Activated naive CD8-positive, alpha-beta T cell treated with anti-CD3 and anti-CD28 coated beads for 36 hours (primary cell): ENCODE data around the gene AGPAT2. TPM values are rescaled to one million over a fixed set of nuclear protein-coding genes. Genes with fewer than 3 reads are reported as not detected.

Experiments used
- DNase-seq: peaks from one replicate; pipeline ENCODE4 v3.0.0; 2021
- H3K27ac Mint-ChIP-seq: one replicate; pipeline ENCODE4 v1.8.0; 2022; ENCODE audit warnings: mild to moderate bottlenecking, moderate library complexity, mixed read lengths
- H3K27me3 Mint-ChIP-seq: one replicate; pipeline ENCODE4 v1.8.0; 2022; ENCODE audit warnings: mild to moderate bottlenecking, mixed read lengths
- H3K36me3 Mint-ChIP-seq: one replicate; pipeline ENCODE4 v1.8.0; 2021; ENCODE audit warnings: mild to moderate bottlenecking, mixed read lengths
- H3K4me1 Mint-ChIP-seq: one replicate; pipeline ENCODE4 v1.8.0; 2021; ENCODE audit warnings: mixed read lengths
- H3K4me3 Mint-ChIP-seq: one replicate; pipeline ENCODE4 v1.8.0; 2022; ENCODE audit warnings: mild to moderate bottlenecking, moderate library complexity, mixed read lengths
- H3K9me3 Mint-ChIP-seq: one replicate; pipeline ENCODE4 v1.8.0; 2022; ENCODE audit warnings: mixed read lengths
- total RNA-seq, 2 experiments: library from RNA; stranded (reverse); gene quantifications; one replicate each; pipeline ENCODE4 v1.2.3, GENCODE V29; 2021

AGPAT2 gene
- total RNA-seq, 2 experiments from 2014 or later: 14.6 to 16.1 TPM

DNA sequence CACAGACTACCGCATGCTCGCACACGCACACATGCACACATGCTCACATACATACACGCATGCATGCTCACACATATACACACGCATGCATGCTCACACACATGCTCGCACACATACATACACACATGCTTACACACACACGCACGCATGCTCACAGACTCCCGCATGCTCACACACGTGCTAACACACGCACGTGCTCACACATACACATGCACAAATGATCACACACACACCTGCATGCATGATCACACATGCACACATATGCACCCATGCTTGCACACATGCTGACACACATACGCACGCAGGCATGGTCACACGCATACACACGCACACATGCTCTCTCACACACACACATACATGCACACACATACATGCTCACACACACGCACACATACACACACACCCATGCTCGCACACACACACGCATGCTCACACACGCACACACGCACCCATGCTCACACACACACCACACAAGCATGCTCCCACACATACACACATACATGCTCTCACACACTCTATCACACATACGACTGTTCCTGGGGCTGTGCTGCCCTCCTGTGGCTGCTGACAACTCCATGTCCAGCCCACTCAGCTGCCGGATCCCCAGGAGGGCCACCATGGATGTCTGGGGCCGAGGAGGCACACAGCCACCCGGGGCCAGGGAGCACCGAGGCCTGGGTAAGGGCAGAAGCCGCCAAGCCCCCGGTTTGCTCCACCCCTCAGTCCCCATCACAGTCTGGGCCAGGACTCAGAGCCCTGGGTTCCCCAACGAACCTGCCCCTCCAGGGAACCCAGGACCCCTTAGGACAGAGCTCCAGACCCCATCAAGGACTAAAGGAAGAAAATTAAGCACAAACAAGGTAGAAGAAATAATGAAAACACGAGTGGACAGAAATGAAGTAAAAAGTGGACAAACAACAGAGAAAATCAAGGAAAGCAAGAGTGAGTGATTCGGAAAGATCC lies 55.9 kb downstream of the AGPAT2 start:
- Mint-ChIP-seq H3K36me3 (no peaks in the 10 kb centered on the region), H3K9me3 (no peaks in the 10 kb centered on the region), H3K27me3 (peaks cover 13% of the 10 kb centered on the region), H3K4me1 (peaks cover 3% of the 10 kb centered on the region), H3K27ac (no peak overlapping the region), H3K4me3 (no peak overlapping the region)
- peak; percentile 70 for DNase-seq

- H3K27me3 Mint-ChIP-seq: peaks cover 15% of the 10 kb centered on the region
- H3K4me1 Mint-ChIP-seq: peaks cover 3% of the 10 kb centered on the region
These were observed 56.6 kb downstream of the AGPAT2 start for GRCh38 chr9:136630662-136630992.

GRCh38 chr9:136629879-136630661 lies 57.2 kb downstream of the AGPAT2 start:
- no peaks in the 10 kb centered on the region for H3K9me3 Mint-ChIP-seq
- H3K4me3 Mint-ChIP-seq: no peak overlapping the region
- H3K36me3 Mint-ChIP-seq: no peaks in the 10 kb centered on the region
- H3K4me1 Mint-ChIP-seq: peaks cover 3% of the 10 kb centered on the region
- DNase-seq: peak; percentile 71
- peaks cover 17% of the 10 kb centered on the region for H3K27me3 Mint-ChIP-seq
- no peak overlapping the region for H3K27ac Mint-ChIP-seq

More at GRCh38 chr9:136630662-136630992, 56.6 kb downstream of the AGPAT2 start:
- Mint-ChIP-seq H3K4me3 (no peak overlapping the region), H3K27ac (no peak overlapping the region), H3K36me3 (no peaks in the 10 kb centered on the region), H3K9me3 (no peaks in the 10 kb centered on the region)
- DNase-seq: no peak

DNA sequence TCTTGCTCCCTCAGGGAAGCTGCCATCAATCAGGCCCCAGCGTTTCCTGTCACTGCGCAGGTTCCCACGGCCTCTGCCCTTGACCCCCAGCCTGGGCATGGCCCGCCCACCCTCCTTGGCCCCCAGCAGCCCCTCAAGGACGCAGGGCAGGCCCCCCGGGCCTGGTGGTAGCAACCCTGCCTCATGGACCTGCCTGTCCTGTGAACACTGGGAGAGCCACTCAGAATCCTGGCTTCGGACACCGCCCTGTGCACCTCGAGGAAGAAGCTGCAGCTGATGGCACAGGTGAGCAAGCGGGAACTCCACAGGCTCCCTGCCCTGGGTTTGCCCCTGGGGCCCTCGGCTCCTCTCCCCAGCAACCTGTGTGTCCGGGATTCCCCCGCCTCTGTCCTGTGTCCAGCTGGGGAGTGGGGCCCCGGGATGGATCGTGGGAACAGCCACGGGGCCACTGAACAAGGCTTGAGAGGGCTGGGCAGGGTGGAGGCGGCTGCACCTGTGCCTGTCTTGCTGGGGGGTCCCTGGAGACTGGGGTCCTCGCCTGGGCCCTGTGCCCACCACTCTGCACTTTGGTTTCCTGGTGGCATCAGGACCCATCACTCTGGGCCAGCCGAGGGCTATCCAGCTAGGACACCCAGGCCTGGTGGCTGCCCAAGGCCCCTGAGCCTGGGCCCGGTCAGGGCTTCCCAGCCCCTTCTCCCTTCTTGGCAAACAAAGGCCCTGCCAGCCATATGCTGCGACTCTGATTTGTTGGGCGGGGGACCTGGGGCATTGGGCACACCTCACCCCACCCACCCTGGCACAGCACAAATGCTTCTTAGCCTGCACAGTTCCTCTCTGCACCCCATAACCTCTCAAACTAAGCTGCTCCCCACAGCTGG lies 58.0 kb downstream of the AGPAT2 start:
- H3K9me3 Mint-ChIP-seq: no peaks in the 10 kb centered on the region
- peaks cover 17% of the 10 kb centered on the region for H3K27me3 Mint-ChIP-seq
- no peak for DNase-seq
- peaks cover 3% of the 10 kb centered on the region for H3K4me1 Mint-ChIP-seq
- H3K36me3 Mint-ChIP-seq: no peaks in the 10 kb centered on the region
- no peak overlapping the region for H3K27ac Mint-ChIP-seq
- H3K4me3 Mint-ChIP-seq: no peak overlapping the region

DNA sequence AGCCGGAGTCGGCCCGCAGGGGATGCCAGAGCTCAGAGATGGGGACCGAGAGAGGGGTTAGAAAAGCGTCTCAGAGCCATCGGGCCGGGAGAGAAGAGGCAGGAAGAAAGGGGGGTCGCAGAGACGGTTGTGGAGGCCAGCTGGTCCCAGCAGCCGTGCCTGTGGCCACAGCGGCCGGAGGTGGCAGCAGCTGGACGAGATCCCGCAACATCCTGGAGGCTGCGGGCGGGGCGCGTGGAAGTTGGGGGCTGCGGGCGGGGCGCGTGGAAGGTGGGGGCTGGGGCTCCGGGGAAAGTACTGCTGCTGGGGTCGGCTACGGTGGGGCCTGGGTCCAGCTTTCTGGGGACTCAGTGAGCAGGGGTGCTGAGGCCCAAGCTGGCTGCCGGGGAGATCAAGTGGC lies 59.0 kb downstream of the AGPAT2 start:
- H3K27ac Mint-ChIP-seq: peak overlapping the region; percentile 16
- peaks cover 17% of the 10 kb centered on the region for H3K27me3 Mint-ChIP-seq
- no peak overlapping the region for H3K4me3 Mint-ChIP-seq
- no peaks in the 10 kb centered on the region for H3K36me3 Mint-ChIP-seq
- no peak for DNase-seq
- H3K4me1 Mint-ChIP-seq: peaks cover 3% of the 10 kb centered on the region
- no peaks in the 10 kb centered on the region for H3K9me3 Mint-ChIP-seq

DNA sequence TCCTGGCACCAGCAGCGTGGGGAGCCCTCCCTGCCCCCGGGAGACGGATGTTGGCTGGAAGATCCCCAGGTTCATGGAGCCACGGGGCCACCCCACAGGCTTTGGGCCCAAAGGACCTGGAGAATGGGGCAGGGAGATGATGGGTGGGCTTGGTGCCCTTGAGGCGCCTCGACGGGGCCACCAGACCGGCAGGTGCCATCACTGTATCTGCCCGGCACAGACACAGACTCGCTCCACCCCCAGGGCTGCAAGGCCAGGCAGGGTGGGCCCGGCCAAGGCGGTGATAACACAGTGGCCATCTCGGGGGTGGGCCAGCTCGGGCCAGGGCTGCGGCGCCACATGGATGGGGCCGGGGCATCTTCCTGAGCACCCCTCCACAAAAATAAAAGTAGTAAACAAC lies 59.6 kb downstream of the AGPAT2 start:
- H3K36me3 Mint-ChIP-seq: no peaks in the 10 kb centered on the region
- H3K4me3 Mint-ChIP-seq: no peak overlapping the region
- peaks cover 17% of the 10 kb centered on the region for H3K27me3 Mint-ChIP-seq
- peaks cover 3% of the 10 kb centered on the region for H3K4me1 Mint-ChIP-seq
- H3K9me3 Mint-ChIP-seq: no peaks in the 10 kb centered on the region
- H3K27ac Mint-ChIP-seq: no peak overlapping the region
- no peak for DNase-seq

GRCh38 chr9:136626740-136627642 lies 60.3 kb downstream of the AGPAT2 start:
- Mint-ChIP-seq H3K4me1 (peaks cover 3% of the 10 kb centered on the region), H3K36me3 (no peaks in the 10 kb centered on the region), H3K27ac (no peak overlapping the region), H3K9me3 (no peaks in the 10 kb centered on the region), H3K4me3 (no peak overlapping the region), H3K27me3 (peaks cover 17% of the 10 kb centered on the region)
- DNase-seq: no peak

DNA sequence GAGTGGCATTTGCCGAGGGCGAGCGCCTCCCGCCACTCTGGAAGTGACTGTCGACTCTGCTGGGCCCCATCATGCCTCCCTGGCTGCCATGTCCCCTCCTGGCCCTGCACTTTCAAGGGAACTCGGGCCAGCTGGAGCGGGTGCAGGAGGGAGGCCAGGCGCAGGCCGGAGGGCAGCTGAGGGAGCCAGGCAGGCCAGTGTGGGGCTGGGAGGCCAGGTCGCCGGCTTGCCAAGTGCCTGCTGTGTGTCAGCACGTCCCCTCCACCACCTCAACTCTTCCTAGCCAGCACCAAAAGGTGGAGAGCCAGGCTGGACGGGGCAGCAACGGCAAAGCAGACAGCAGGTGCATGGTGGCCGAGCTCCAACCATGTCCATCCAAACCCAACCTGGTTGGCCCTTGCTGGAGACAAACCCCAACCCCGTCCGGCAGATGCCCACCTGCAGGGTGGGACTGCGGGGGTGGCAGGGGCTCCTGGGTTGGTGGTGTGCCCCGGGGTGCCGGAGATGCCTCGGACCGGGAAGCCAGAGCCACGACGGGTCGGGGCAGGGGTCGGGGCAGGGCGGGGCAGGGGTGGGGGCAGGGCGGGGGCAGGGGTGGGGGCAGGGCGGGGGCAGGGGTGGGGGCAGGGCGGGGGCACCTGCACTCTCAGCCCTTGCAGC lies 61.1 kb downstream of the AGPAT2 start:
- Mint-ChIP-seq H3K36me3 (no peaks in the 10 kb centered on the region), H3K27ac (no peak overlapping the region), H3K4me1 (peaks cover 3% of the 10 kb centered on the region), H3K27me3 (peaks cover 17% of the 10 kb centered on the region), H3K4me3 (no peak overlapping the region), H3K9me3 (no peaks in the 10 kb centered on the region)
- DNase-seq: no peak

- no peak for DNase-seq
- Mint-ChIP-seq H3K4me1 (peaks cover 3% of the 10 kb centered on the region), H3K27me3 (peaks cover 17% of the 10 kb centered on the region), H3K36me3 (no peaks in the 10 kb centered on the region), H3K27ac (no peak overlapping the region), H3K9me3 (no peaks in the 10 kb centered on the region), H3K4me3 (no peak overlapping the region)
These were observed 61.9 kb downstream of the AGPAT2 start for GRCh38 chr9:136625101-136626065.

- H3K9me3 Mint-ChIP-seq: no peaks in the 10 kb centered on the region
- peaks cover 13% of the 10 kb centered on the region for H3K27me3 Mint-ChIP-seq
- no peak for DNase-seq
- no peak overlapping the region for H3K4me3 Mint-ChIP-seq
- no peak overlapping the region for H3K27ac Mint-ChIP-seq
- no peaks in the 10 kb centered on the region for H3K4me1 Mint-ChIP-seq
- no peaks in the 10 kb centered on the region for H3K36me3 Mint-ChIP-seq
These were observed 62.9 kb downstream of the AGPAT2 start for GRCh38 chr9:136624184-136624951.

DNA sequence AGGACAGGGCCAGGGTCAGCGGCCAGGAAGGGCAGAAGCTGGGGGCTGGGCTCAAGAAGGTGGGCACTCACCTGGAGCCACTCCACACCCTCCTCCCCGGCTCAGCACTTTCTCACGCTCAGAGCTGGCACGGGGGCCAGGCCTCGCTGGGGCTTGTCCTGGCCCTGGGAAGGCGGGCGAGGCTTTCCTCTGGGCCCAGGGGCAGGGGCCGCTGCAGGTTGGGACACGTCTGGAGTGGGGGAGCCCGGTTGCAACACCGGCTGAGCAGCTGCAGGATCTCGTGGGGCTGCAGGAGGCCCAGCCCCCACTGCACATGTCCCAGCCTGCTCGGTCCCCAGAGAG lies 63.4 kb downstream of the AGPAT2 start:
- no peaks in the 10 kb centered on the region for H3K4me1 Mint-ChIP-seq
- no peak overlapping the region for H3K4me3 Mint-ChIP-seq
- DNase-seq: no peak
- H3K27ac Mint-ChIP-seq: no peak overlapping the region
- H3K36me3 Mint-ChIP-seq: no peaks in the 10 kb centered on the region
- no peaks in the 10 kb centered on the region for H3K9me3 Mint-ChIP-seq
- H3K27me3 Mint-ChIP-seq: peaks cover 13% of the 10 kb centered on the region
